HCEC 1CT (cell line): ENCODE data around the gene AGAP1.

Experiments
- DNase-seq: peaks from one replicate; pipeline ENCODE4 v3.0.0-alpha.2; 2017

Gene AGAP1

GRCh38 chr2:235958221-235958930, 464.5 kb downstream of the AGAP1 start:
- no peak for DNase-seq

DNA sequence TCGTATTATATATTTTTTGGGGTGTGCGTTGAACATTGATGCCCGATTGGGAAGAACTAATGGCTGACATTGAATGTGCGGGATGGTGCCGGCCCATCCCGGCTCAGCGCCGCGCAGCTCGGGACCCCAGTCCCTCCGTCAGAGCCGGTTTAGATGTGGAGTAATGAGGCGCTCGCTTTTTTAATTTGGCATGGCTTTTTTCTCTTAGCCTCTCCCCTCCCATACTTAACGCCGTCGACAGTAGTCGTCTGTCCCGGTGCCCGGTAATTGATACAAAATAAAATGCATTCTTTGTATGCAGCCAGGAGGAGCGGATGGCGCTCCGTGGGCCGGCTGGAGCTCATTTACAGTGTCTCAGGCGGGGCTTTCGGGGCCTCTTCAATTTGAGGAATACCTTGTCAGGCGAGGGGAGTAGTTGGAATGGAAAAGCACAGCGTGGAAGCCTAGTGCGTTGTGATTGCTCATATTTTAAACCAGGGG, 465.1 kb downstream of the AGAP1 start:
- DNase-seq = no peak

GRCh38 chr2:235960011-235960715, 466.3 kb downstream of the AGAP1 start:
- no peak for DNase-seq

GRCh38 chr2:235960716-235961640, 467.1 kb downstream of the AGAP1 start:
- no peak for DNase-seq

- no peak for DNase-seq
Observed at GRCh38 chr2:235961711-235962110, 467.9 kb downstream of the AGAP1 start.

GRCh38 chr2:235963853-235964577, 470.2 kb downstream of the AGAP1 start:
- no peak for DNase-seq

DNA sequence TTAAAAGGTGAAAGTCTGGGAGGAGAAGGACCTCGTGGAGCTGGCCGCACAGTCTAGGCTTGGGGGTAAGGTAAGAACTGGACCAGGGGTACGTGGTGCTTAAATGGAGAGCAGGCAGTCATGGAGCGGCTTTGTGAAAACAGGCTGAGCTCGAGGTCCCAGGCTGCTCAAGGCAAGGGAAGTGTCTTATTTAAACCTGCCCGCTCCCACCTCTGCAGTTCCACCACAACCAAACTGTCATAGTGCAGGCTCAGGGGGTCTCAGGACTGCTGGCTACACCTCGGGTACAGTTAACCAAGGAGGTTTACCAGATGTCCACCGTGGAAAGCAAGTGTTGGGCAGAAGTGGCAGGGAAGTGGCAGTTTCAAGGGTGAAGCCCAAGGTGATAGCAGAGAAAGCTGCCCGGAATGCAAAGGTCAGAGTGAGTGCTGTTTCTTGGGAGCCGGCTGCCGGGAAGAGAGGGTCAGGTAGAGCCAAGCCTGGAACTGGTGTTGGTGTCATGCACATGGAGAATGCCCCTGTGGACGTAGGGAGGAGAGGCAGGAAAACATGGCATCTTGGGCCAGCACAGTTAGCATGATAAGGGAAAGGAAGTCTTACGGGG, 471.0 kb downstream of the AGAP1 start:
- no peak for DNase-seq

DNA sequence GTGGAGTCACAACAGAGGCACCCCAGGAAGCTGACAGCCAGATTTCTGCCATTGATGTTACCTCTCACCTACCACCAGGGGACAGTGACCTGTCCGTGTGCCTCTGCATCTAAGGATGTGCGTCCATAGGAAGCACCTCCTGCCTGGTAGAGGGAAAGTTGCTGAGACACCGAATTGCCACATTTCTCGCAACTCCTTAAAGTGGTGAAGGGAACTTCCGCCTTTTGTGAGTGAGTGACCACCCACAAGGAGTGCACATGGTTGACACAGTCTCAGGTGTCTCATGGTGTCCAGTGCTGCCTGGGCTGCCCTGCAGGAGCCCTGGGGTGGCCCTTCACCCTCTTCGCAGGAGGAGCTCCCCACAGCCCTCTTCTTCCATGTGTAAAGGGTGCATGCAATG, 472.6 kb downstream of the AGAP1 start:
- no peak for DNase-seq

DNA sequence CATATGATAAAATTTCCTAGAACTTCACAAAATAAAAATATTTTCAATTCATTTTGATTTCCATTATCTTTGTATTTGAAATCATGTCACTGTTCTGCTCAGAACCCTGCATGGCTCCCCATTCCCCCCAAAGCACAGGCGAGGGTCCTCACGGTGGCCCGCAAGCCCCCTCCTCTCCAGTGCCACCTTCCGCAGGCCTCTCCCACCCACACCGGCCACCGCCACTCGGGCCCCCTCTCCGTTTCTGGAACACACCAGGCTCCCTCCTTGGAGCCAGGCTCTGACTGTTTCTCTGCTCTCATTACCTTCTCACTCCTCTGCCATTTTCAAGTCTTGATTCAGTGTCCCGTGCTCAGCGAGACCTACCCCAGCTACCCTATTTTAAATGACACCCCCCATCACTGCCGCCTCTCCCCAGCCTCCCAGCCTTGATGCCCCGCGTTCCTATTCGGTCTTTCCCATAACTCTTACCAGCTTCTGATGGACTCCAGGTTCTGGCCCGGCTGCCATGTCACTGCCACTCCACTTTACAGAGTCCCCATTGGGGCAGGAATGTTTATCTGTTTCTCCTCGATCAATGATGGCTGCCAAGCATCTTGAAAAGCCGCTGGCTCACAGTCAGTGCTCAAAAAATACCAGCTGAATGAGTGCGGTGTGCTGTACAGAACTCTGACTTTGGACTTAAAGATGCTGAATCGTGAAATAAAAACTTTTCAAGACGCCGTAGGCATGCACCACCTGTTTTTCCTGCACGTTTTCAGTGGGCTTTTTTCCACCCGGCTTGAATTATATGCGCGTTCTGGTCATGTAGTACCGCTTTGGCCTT, 473.3 kb downstream of the AGAP1 start:
- no peak for DNase-seq

- DNase-seq = no peak
Observed at GRCh38 chr2:235968155-235968554, 474.3 kb downstream of the AGAP1 start.

DNA sequence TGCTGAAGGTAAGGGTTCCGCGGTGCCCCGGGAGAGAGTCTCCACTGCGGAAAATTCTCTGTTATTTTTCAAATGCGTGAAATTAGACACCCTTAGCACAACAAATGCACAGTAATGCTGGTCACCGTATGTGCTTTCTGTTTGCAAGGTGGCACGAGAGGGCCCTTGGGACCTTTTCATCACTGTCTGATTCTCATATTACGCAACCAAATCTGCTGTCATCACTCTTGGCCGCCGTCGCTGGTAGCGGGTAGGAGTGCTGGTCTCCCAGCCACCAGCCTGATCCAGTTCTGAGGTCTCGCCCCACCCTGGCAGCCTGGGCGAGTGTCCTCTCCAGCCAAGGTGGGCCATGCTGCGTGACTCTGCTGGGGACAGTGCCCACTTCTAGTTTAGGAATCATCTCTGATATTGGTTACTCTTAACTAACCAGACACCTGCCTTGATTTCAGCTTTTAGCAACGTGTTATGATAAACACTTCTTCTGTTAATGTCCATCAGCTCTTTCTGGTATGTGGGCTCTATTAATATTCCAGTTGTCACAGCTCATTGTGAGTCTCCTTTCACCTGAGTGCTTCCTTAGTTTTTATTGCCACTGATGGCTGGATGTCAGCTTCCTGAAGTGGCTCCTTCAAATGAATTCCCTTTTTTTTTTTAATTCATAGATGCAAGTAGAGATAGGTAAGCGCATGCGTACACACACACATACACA, 474.9 kb downstream of the AGAP1 start:
- DNase-seq = no peak

GRCh38 chr2:235970204-235971040, 476.6 kb downstream of the AGAP1 start:
- no peak for DNase-seq

- no peak for DNase-seq
Observed at GRCh38 chr2:235976516-235976915, 482.7 kb downstream of the AGAP1 start.

DNA sequence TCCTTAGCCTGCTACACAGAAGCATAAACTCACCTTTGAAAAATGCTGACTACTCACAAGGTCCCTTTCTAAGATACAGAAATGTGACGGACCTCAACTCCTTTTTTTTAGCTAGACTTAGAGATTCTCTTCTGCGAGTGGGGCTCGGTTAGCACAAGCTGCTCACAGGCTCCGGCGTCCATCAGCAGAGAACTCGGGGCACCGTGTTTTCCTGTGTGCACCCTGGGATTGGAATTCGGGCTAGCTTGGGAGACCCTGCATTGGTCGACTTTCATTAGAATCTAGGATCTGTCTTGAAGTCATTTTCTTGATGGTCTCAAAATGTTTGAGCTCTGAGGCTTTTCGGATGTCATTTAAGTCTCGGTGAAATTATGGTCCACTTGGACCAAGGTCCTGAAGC, 483.1 kb downstream of the AGAP1 start:
- DNase-seq = no peak

- DNase-seq = no peak
Observed at GRCh38 chr2:235977445-235977844, 483.6 kb downstream of the AGAP1 start.

DNA sequence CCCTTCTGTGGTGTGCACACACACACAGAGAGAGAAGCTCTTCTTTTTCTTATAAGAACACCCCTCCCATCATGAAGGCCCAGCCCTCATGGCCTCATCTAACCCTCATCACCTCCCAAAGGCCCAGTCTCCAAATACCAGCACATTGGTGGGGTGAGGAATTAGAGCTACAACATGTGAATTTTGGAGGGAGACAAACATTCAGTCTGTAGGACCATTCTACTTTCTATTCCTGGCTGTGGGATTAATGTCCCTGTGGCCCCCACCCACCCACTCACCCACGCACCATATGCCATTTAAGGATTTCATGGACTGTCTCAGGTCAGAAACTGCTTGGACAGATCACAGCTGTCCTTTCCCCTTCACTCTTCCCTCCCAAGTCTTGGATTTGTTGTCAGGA, 484.2 kb downstream of the AGAP1 start:
- no peak for DNase-seq

DNA sequence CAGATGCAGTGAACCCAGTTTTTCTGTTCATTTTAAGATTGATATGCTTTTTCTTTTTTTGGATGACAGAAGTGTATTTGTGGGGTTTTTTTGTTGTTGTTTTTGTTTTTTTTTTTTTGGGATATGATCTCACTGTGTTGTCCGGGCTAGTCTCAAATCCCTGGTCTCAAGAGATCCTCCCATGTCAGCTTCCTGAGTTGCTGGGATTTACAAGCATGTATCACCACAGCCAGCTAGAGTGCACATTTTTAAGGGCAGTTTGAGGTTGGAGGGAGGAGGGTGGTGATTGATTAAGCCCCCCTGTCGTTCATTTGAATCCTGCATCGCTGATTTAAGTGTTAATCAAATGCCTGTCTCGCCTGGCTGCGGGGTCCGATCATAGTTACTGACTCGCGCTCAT, 485.2 kb downstream of the AGAP1 start:
- DNase-seq = no peak

- DNase-seq = no peak
Observed at GRCh38 chr2:235979753-235980435, 486.1 kb downstream of the AGAP1 start.

DNA sequence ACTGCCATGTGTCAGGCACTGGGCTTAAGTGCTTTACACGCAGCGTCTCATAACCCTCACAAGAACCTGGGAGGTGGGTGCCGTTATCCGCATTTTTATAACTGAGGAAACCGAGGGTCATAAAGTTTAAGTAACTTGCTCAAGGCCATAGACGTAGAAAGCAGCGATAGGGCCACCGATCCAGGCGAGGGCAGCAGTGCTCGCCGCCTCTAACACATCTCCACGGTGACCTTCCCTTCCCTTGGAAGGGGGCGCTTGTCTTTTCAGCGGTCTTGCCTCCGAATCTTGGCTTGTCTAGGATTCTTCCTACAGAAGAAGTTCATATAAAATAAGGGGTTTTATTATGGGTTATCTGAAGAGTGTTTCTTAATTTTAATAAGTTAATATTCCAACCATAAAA, 487.8 kb downstream of the AGAP1 start:
- no peak for DNase-seq
